Measurements from ENCODE around the gene PBOV1.

The PBOV1 gene

DNA sequence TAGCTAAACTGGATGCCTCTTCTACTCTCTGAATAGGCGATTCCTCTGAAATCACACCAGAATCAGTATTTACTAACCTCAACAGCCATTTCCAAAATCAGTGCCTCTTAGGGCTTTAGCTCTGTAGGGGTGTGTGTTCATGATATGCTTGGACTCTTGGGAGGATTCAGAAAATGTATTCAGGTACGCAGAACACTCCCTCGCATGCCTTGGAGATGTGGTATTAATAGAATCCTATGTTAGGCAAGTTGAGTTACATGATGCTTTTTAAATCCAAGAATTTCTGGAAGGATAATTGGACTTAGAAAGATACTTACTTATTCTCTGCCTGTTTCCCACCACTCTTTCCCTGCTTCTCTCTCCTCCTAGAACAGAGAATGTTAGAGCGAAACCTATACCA is 31.8 kb upstream of the PBOV1 start:
- Histone ChIP-seq H3K4me3 (ENCODE audit: low read depth, low read length) (no peak overlapping the region), H3K9me3 (ENCODE audit: severe bottlenecking) (no peaks in the 10 kb centered on the region), H3K36me3 (no peaks in the 10 kb centered on the region), H3K27ac (no peak overlapping the region), H3K27me3 (ENCODE audit: insufficient read depth, low read depth, severe bottlenecking) (no peaks in the 10 kb centered on the region)
- DNase-seq: no peak
- TF ChIP-seq, protein P1, sequence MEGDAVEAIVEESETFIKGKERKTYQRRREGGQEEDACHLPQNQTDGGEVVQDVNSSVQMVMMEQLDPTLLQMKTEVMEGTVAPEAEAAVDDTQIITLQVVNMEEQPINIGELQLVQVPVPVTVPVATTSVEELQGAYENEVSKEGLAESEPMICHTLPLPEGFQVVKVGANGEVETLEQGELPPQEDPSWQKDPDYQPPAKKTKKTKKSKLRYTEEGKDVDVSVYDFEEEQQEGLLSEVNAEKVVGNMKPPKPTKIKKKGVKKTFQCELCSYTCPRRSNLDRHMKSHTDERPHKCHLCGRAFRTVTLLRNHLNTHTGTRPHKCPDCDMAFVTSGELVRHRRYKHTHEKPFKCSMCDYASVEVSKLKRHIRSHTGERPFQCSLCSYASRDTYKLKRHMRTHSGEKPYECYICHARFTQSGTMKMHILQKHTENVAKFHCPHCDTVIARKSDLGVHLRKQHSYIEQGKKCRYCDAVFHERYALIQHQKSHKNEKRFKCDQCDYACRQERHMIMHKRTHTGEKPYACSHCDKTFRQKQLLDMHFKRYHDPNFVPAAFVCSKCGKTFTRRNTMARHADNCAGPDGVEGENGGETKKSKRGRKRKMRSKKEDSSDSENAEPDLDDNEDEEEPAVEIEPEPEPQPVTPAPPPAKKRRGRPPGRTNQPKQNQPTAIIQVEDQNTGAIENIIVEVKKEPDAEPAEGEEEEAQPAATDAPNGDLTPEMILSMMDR (IDR thresholded peaks at IDR 0.05; ENCODE audit: low read depth, low read length): no peak

DNA sequence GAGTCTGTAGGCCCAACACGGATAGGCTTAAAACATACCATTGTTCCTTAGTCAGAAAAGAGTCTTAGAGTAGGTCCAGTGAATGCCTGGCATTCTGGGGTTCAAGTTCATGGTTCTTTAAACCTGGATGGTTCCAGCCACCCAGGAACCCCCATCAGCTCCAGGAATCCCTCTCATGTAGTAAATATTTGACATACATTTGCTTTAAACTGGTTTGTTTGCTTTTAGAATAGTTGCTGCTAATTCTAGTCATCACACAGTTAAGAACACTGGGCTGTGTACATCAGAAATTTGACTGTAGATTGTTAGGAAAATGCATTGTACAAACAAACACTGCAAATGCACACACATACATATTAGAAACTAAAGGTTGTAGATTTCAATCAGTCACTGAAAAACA is 30.6 kb upstream of the PBOV1 start:
- Histone ChIP-seq H3K4me3 (ENCODE audit: low read depth, low read length) (no peak overlapping the region), H3K27ac (no peak overlapping the region), H3K9me3 (ENCODE audit: severe bottlenecking) (no peaks in the 10 kb centered on the region), H3K36me3 (no peaks in the 10 kb centered on the region), H3K27me3 (ENCODE audit: insufficient read depth, low read depth, severe bottlenecking) (no peaks in the 10 kb centered on the region)
- DNase-seq: no peak
- TF ChIP-seq, protein P1 (IDR thresholded peaks at IDR 0.05; ENCODE audit: low read depth, low read length): no peak

DNA sequence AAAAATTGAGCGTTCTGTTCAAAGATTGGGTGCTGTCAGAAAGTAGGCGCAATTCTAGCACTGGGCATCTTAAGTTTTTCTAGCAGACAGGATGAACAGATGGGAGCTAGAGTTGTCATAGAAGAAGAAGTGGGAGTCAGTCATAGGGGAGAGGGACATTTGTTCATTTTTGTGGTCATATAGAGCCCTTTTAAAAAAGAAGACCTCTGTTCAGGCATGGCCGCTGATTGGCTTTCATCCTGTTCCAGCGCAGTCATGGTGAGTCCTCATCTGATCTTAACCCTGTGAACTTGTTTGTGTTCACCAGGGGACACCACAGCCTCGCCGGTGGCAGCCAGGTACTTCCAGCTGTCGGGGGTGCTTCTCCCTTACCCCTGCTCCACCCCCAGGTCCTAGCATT is 29.7 kb upstream of the PBOV1 start:
- Histone ChIP-seq H3K36me3 (no peaks in the 10 kb centered on the region), H3K27ac (no peak overlapping the region), H3K27me3 (ENCODE audit: insufficient read depth, low read depth, severe bottlenecking) (no peaks in the 10 kb centered on the region), H3K9me3 (ENCODE audit: severe bottlenecking) (no peaks in the 10 kb centered on the region), H3K4me3 (ENCODE audit: low read depth, low read length) (no peak overlapping the region)
- no peak for DNase-seq
- TF ChIP-seq, protein P1 (IDR thresholded peaks at IDR 0.05; ENCODE audit: low read depth, low read length): no peak

DNA sequence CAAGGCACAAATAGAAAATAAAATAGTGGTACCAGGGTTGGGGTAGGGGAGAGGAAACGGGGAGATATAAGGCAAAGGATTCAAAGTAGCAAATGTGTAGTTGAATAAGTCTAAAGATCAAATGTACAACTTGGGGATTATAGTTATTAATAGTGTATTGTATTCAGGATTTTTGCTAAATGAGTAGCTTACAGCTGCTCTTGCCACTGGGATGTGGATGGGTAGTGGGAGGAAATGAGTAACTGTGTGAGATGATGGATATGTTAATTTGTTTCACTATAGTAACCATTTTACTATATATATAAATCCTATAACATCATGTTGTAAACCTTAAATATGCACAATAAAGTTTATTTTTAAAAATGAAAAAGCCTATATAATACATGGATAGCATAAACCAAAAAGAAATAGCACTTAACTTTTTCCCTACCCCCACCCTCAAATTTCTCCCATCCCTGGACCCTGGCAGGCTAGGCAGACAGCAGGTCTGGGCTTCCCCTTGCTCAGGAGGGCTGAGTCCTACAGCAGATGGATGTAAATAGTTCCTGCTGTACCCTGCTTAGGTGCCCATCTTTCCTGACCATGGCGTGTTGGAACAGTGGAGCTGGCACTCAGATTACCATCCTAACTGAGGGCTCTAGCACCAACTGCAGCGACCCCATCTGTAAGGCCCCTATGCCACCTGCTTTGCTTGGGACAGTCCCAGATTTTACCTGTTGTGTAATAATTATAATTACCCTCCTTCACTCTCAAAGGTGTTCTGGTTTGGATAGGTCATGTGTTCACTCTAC is 28.6 kb upstream of the PBOV1 start:
- DNase-seq: no peak

DNA sequence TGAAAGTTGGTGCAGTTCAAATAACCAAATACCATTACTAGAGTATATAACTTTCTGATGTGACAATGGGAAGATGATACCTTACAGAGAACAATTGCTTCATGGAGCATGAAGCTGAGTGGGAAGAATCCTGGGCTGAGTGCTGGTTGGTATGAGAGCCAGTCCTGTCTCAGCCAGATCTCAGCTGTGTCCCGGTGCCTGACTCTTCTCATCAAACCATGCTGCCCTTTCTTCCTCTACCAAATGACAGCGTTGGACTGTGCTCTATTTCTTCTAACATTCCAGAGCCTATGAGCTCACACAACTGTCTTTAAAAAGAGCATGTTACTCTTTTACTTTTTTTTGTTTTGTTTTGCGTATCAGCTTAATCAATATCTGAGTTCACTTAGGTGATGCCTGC is 27.5 kb upstream of the PBOV1 start:
- no peak overlapping the region for H3K4me3 ChIP-seq (ENCODE audit: low read depth, low read length)
- H3K9me3 ChIP-seq (ENCODE audit: severe bottlenecking): no peaks in the 10 kb centered on the region
- no peaks in the 10 kb centered on the region for H3K36me3 ChIP-seq
- H3K27ac ChIP-seq: no peak overlapping the region
- H3K27me3 ChIP-seq (ENCODE audit: insufficient read depth, low read depth, severe bottlenecking): no peaks in the 10 kb centered on the region
- no peak for DNase-seq
- TF ChIP-seq, protein P1 (IDR thresholded peaks at IDR 0.05; ENCODE audit: low read depth, low read length): no peak

More for the DNA sequence above, 28.6 kb upstream of the PBOV1 start:
- no peaks in the 10 kb centered on the region for H3K36me3 ChIP-seq
- TF ChIP-seq, protein P1 (IDR thresholded peaks at IDR 0.05; ENCODE audit: low read depth, low read length): no peak
- H3K27ac ChIP-seq: no peak overlapping the region
- H3K27me3 ChIP-seq (ENCODE audit: insufficient read depth, low read depth, severe bottlenecking): no peaks in the 10 kb centered on the region
- no peak overlapping the region for H3K4me3 ChIP-seq (ENCODE audit: low read depth, low read length)
- no peaks in the 10 kb centered on the region for H3K9me3 ChIP-seq (ENCODE audit: severe bottlenecking)

Measured in WERI-Rb-1 (cell line).